GM21717 (cell line): ENCODE measurements around the gene CALHM6.

Experiments
- ATAC-seq: cut with Tn5 transposase; IDR thresholded peaks from one replicate; pipeline ENCODE4 v1.9.1; 2021; ENCODE audit warnings: mild to moderate bottlenecking, moderate library complexity; ENCODE audit not compliant: unreplicated experiment

Gene CALHM6

GRCh38 chr6:116444575-116444974 is 16.6 kb upstream of the CALHM6 start:
- no peak for ATAC-seq

GRCh38 chr6:116445102-116445501 is 16.1 kb upstream of the CALHM6 start:
- ATAC-seq = no peak

GRCh38 chr6:116446399-116446798 is 14.8 kb upstream of the CALHM6 start:
- no peak for ATAC-seq

GRCh38 chr6:116447052-116447451 is 14.1 kb upstream of the CALHM6 start:
- no peak for ATAC-seq

DNA sequence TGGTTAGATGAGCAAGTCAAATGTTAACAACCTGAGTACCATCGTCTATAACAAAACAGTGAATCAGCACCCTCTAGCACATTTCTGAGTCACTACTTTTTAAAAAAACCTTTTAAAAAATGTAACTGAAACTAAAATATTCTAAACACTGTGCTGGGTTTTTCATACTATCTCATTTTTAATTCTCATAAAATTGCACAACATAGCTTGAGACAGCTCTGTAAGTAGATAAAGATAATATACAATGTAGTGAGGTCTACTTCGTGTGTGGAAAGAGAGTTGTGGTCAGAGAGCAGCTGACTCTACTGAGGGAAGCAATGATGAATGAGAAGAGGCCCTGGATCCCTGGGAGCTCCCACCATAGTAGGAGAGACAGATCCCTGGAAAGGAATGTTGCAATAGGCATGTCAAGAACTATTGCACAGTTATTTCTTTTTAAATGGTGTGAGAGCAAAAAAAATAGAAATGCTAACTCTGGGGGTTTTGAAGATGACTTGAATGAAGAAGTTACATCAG is 13.6 kb upstream of the CALHM6 start:
- no peak for ATAC-seq

DNA sequence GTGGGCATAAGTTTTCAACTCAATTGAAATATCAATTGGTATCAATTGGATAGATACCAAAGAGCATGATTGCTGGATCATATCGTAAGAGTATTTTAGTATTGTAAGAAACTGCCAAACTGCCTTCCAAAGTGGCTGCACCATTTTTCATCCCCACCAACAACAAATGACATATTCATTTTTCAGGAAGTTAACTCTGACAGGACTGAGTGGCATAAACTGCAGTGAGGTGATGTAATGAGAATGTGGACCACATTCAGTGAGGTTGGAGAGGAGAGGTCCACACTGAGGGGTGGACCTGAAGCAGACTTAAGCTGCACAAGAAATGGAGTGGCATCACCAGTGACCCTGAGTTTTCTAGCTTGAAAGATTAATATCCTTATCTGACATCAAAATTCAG is 11.6 kb upstream of the CALHM6 start:
- no peak for ATAC-seq

- no peak for ATAC-seq
Measured at GRCh38 chr6:116450185-116450710, 10.9 kb upstream of the CALHM6 start.

DNA sequence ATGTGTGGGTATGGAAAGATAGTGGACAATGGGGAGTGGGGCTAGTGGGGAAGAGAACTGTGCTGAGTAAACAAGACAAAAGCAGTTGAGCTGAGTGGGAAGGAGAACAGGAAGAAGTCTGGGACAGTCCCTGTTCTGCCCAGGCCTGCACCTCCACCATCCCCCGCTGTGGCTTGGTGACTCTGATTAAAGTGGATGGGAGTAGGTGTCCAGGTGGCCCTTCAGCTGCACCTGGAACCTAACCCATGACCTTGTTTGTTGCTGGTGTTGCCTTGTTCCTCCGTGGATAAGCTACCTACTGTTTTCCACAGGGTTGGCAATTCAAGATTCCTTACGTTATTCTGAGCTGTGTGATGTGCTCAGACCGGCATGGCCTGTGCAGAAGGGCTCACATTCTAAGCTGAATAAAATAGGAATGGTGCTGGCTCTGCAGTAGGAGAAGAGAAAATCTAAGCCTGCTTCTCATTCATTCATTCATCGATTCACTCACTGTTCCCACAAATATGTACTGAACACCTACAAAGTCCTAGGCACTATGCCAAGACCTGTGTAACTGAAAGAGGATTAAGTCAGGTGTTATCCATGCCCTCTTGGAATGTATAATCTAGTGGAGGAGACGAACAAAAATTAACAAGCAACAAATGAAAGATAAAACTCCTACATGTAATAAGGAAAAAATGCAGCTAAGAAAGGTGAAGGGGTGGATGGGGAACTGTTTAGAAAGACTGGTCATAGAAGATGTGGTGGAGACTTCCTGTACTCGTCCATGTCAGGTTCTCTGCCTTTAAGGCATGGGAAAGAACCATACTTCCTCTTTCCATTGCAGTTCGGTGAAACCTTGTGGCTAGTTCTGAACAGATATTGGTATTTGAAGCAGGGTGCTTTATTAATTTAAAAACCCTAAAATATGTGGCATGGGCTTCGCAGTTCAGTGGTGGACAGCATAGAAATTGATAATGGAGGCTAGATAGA is 10.1 kb upstream of the CALHM6 start:
- peak; percentile 86 for ATAC-seq

DNA sequence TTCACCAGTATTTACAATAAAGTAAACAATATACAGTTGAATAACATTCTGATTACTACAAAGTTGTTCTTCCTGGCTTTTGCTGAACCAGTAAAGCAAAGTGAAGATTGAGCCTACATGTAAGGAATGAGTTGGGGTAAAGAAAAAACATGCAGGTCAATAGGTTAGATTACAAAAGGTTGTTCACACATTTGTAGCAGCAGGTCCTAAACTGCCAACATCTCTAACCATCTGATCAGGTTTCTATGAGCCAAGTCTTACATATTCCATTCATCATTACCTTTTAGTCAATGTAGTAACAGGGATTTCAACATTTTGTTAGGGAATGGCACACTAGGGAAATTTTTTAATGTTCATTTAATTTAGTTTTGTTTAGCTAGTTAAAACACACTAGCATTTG is 9.3 kb upstream of the CALHM6 start:
- no peak for ATAC-seq

DNA sequence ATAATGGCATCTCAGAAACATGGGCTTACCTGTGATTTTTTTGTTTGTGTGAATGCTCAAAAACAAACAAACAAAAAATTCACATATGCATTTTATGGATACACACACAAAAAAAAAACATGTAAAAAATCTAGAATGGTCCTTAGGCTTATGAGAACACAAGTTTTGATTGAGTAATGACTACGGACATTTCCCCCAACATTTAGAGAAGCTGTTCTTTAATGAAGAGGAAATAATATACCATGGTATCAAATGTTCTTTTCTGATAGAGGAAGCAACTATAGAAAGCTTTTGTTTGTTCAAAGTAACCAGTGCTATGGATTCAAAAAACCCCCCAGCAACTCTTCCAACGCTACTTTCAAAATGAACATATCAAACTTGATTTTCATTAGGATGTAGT is 8.6 kb upstream of the CALHM6 start:
- no peak for ATAC-seq

GRCh38 chr6:116456106-116456505 is 5.1 kb upstream of the CALHM6 start:
- ATAC-seq = no peak

GRCh38 chr6:116456927-116457326 is 4.2 kb upstream of the CALHM6 start:
- no peak for ATAC-seq

DNA sequence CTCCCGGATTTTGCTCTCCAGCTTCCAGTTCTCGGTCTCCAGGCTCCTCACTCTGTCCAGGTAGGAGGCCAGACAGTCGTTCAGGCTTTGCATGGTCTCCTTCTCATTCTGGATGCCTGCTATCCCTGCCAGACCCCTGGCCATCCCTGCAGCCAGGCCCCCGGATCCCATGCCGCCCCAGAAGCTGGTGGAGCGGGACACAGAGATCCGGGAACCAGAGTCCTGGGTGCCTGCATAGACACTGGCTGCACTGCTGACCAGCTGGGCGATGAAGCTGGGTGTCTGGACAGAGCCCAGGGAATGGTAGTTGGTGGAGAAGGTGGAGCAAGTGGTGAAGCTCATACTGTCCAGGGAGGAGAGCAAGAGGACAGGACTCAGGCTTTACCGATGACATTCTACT is 2.9 kb upstream of the CALHM6 start:
- ATAC-seq = no peak

DNA sequence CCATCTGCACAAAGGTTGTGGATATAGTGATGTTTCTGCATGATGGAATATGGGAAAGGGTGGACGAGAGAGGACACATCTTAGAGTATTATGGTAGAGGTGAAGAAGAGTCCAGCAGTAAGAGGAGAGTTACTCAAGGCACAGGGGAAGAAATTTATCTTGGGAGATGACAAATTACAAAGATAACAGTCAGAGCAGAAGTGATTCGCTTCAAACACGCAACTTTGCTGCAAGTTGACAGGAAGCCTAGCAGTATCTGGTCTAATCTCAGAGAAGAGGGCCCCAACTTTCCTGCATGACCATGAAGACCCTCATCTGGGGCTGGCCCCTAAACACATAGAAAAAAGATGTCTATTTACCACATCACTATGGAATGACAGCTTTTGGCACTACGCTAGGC is 1.2 kb upstream of the CALHM6 start:
- ATAC-seq = no peak

GRCh38 chr6:116461932-116462885 is 1.0 kb downstream of the CALHM6 start:
- peak; percentile 79 for ATAC-seq

DNA sequence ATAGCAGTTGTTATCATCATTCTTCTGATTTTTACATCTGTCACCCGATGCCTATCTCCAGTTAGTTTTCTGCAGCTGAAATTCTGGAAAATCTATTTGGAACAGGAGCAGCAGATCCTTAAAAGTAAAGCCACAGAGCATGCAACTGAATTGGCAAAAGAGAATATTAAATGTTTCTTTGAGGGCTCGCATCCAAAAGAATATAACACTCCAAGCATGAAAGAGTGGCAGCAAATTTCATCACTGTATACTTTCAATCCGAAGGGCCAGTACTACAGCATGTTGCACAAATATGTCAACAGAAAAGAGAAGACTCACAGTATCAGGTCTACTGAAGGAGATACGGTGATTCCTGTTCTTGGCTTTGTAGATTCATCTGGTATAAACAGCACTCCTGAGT is 2.1 kb downstream of the CALHM6 start:
- ATAC-seq = no peak

DNA sequence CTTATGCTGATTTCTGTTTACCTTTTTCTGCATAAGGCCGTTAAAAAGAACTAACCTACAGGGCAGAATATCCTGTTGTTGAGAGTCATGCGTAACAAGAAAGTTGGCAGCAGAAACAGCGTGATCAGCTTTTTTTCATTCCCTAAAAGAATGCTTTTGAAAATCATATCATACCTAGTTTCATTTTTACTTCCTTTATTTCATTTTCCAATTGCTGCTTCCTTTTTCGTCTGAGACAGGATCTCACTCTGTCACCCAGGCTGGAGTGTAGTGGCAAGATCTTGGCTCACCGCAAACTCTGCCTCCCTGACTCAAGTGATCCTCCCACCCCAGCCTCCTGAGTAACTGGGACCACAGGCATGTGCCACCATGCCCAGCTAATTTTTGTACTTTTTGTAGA is 4.1 kb downstream of the CALHM6 start:
- no peak for ATAC-seq

DNA sequence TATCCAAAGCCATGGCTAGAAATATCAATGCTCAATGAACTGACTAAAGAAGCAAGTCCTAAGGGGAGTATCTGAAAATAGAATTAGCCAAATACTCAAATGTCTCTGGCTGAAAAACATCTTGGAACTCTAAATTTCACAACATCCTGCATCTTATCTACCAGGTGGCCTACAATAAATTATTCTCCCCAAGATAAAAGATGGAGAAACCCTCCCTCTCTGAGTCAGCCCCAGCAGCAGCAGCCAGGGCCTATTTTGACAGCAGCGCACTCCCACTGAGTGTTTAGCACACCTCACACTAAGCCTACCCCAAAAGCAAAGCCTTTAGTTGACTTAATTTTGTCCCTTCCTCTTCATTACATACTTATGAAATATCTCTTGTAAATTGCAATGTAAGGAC is 5.9 kb downstream of the CALHM6 start:
- no peak for ATAC-seq

- ATAC-seq = no peak
Measured at GRCh38 chr6:116467514-116467913, 6.3 kb downstream of the CALHM6 start.

DNA sequence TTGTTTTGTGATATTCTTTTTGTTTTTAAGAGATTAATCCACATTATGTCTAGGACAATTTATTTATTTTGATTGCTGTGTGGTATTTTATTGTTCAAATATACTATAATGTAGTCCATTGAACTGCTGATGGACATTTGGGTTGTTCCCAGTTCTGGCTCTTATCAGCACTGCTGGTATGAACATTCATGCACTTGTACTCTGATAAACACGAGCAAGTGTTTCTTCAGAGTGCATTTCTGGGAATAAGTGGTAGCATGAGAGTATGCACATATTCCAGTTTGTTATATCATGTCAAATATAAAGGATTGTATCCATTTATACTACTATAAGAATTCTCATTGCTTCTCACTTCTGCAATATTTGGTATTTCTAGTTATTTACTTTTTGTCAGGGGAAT is 7.1 kb downstream of the CALHM6 start:
- ATAC-seq = no peak

DNA sequence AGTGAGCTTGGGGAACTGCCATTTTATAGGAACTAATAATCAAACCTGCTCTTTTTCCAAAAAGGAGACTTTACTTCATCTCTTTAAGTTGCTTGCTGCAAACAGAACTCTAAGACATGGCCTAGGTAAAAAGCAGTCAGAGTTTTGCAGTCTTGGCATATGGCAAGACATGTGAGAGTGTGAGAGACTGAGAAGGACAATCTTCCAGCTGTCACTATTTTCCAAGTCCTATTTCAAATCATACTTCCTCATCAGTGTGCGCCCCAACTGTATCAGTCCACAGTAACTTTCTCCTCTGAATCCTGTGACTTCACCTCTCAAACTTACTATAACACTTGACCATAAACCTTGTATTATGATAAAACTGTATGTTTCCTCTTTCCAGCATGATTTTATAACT is 10.4 kb downstream of the CALHM6 start:
- ATAC-seq = no peak
